ENCODE results near the gene OPCML. TPM values are rescaled to one million over a fixed set of nuclear protein-coding genes. Genes with fewer than 3 reads are reported as not detected.

The OPCML gene
- total RNA-seq, 2 donors from 2014 or later, result under 0.01 TPM; not detected in 1

DNA sequence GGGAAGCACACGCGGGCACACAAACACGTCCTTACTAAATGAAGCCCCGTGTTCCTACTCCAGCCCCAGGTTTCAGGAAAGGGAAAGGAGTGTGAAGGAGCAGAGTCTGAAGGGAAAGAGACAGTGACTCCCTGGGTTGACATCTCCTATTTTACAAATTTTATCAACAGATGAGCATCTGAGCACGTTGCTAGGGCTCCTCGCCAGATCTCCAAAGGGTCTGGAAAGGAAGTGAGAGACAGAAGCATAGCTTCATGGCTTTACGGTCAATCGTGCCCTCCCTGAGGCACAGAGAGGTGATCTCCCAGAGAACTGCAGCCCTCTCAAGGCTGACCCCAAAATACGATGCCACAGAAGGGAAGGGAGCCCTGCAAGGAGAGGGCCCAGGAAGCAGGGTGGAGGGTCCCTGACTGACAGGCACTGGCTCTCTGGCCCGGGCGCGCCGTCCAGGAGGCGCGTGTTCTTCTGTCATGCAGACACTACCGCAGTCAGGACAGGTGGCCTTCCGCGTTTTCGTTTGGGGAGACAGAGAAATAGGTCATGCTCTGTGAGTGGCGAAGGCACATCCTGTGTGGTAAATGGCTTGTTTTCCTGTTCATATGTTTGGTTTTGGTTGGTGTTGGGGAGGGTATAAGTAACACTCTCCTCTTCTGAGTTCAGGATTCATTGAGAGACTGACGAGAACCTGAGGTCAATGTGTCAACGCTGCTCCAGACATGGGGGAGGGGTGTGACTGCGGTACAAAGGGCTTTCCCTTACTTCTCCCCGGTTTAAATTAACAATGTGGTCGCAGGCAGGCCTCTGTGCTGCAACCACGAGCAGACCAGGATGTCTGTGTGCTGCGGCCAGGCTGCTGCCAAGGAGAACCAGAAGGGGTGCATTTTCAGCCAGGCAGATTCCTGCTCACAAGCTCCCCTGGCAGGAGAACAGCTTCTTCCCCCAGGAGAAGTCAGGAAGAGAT is 813.3 kb downstream of the OPCML start:
- TF ChIP-seq, protein P1, sequence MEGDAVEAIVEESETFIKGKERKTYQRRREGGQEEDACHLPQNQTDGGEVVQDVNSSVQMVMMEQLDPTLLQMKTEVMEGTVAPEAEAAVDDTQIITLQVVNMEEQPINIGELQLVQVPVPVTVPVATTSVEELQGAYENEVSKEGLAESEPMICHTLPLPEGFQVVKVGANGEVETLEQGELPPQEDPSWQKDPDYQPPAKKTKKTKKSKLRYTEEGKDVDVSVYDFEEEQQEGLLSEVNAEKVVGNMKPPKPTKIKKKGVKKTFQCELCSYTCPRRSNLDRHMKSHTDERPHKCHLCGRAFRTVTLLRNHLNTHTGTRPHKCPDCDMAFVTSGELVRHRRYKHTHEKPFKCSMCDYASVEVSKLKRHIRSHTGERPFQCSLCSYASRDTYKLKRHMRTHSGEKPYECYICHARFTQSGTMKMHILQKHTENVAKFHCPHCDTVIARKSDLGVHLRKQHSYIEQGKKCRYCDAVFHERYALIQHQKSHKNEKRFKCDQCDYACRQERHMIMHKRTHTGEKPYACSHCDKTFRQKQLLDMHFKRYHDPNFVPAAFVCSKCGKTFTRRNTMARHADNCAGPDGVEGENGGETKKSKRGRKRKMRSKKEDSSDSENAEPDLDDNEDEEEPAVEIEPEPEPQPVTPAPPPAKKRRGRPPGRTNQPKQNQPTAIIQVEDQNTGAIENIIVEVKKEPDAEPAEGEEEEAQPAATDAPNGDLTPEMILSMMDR (IDR thresholded peaks at IDR 0.05), result no peak
- no peak for TF ChIP-seq POLR2A (IDR thresholded peaks at IDR 0.05)
- Histone ChIP-seq H3K4me3 (no peak overlapping the region), H3K27ac (no peak overlapping the region), H3K4me1 (no peaks in the 10 kb centered on the region), H3K9me3 (no peaks in the 10 kb centered on the region), H3K27me3 (no peaks in the 10 kb centered on the region), H3K36me3 (replicated peaks in 1 of 2; ENCODE audit: insufficient read depth in 1 of 2, low read depth in 2 of 2) (no peaks in the 10 kb centered on the region)
- DNase-seq, result no peak
- intact Hi-C loops (cut with DNase I), result no loop called here
- ATAC-seq, result no peak
- WGBS, 2 donors, result 53 to 72% methylated on average over 23 to 27 of the region's 27 CpGs

GRCh38 chr11:132717824-132718223 is 814.5 kb downstream of the OPCML start:
- intact Hi-C loops (cut with DNase I), result no loop called here
- WGBS, 2 donors, result 73 to 77% methylated on average over 8 of the region's 8 CpGs

DNA sequence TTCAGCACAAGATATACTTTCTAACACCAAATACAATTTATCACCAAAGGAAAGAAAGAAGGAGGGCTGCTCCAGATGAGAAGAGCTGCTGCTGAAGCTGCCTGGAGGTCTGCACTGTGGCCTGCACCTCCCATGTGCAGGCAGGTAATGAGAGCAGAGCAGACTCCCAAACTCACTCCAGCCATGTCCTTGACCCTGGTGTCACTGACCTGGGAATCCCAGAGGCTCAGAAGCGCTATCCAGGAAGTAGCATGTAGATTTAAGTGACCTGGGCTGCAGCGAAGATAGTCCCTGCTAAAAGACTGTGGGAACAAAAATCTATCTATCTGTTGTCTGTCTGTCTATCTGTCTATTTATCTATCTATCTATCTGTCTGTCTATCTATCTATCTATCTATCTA is 816.3 kb downstream of the OPCML start:
- TF ChIP-seq, protein P1 (IDR thresholded peaks at IDR 0.05), result no peak
- no peak for TF ChIP-seq POLR2A (IDR thresholded peaks at IDR 0.05)
- Histone ChIP-seq H3K27ac (no peak overlapping the region), H3K9me3 (no peaks in the 10 kb centered on the region), H3K36me3 (replicated peaks in 1 of 2; ENCODE audit: insufficient read depth in 1 of 2, low read depth in 2 of 2) (no peaks in the 10 kb centered on the region), H3K27me3 (no peaks in the 10 kb centered on the region), H3K4me3 (no peak overlapping the region), H3K4me1 (no peaks in the 10 kb centered on the region)
- DNase-seq (no peak), ATAC-seq (no peak)
- 78 to 88% methylated on average over 1 to 2 of the region's 2 CpGs for WGBS, 2 donors
- intact Hi-C loops (cut with DNase I), result no loop called here

More at GRCh38 chr11:132717824-132718223, 814.5 kb downstream of the OPCML start:
- ATAC-seq (no peak), DNase-seq (no peak)
- Histone ChIP-seq H3K4me1 (no peaks in the 10 kb centered on the region), H3K36me3 (replicated peaks in 1 of 2; ENCODE audit: insufficient read depth in 1 of 2, low read depth in 2 of 2) (no peaks in the 10 kb centered on the region), H3K27me3 (no peaks in the 10 kb centered on the region), H3K27ac (no peak overlapping the region), H3K4me3 (no peak overlapping the region), H3K9me3 (no peaks in the 10 kb centered on the region)
- TF ChIP-seq, protein P1 (IDR thresholded peaks at IDR 0.05), result no peak
- no peak for TF ChIP-seq POLR2A (IDR thresholded peaks at IDR 0.05)

DNA sequence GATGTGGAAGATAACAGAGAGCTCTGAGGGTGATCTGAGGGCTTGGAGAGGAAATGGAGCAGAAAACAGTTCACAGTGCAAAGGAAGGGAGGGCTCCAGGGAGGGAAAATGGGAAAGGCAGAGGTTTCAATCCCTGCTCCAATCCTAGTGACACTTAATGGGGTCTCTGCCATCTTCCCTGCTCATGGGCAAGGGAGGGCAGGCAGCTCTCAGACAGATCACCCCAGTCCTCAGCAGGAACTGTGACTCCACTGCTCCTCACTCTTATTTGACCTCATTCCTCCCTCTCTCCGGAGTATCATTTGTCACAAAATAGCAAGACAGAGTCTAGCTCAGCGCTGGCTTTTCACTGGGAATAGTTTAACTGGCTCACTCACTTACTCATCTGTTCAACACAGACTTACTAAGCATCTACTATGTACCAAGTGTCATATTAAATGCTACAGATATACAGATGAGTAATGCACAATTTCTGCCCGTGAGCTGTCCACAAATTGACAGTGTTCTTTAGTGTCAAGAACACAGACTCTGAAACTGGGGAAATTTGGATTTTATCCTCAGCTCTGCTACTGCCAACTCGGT is 817.4 kb downstream of the OPCML start:
- no peaks in the 10 kb centered on the region for H3K9me3 ChIP-seq
- no peak overlapping the region for H3K27ac ChIP-seq
- no peak for ATAC-seq
- no peaks in the 10 kb centered on the region for H3K4me1 ChIP-seq
- 75 to 81% methylated on average over 4 of the region's 4 CpGs for WGBS, 2 donors
- H3K4me3 ChIP-seq, result no peak overlapping the region
- TF ChIP-seq, protein P1 (IDR thresholded peaks at IDR 0.05), result no peak
- no peak for TF ChIP-seq POLR2A (IDR thresholded peaks at IDR 0.05)
- no peaks in the 10 kb centered on the region for H3K27me3 ChIP-seq
- intact Hi-C loops (cut with DNase I), result no loop called here
- no peak for DNase-seq
- no peaks in the 10 kb centered on the region for H3K36me3 ChIP-seq (replicated peaks in 1 of 2; ENCODE audit: insufficient read depth in 1 of 2, low read depth in 2 of 2)
